Heart left ventricle (tissue), 16 donors: Measurements from ENCODE around the gene FAM149A. TPM values are rescaled to one million over a fixed set of nuclear protein-coding genes. Genes with fewer than 3 reads are reported as not detected.

Source experiments
- ATAC-seq, 4 donors: fragments of 200-7000 bp; cut with Tn5 transposase; one replicate each; pipeline ENCODE4 v1.9.1; 2020 to 2022; ENCODE audit warnings: moderate library complexity in 4 of 4, mild to moderate bottlenecking in 3 of 4, moderate number of reproducible peaks in 1 of 4
- DNase-seq, 5 donors: peaks; one replicate each; pipeline ENCODE4 v3.0.0-alpha.2; 2020
- H3K27ac ChIP-seq, 12 donors: fragments of 200-600 bp; sonication (generic) in 4 of 12; one replicate each; pipeline versions ENCODE4 v1.5.0 to v1.8.0; 2016 to 2022; ENCODE audit warnings: mild to moderate bottlenecking in 2 of 12
- H3K27me3 ChIP-seq, 9 donors: fragments of 200-600 bp; sonication (generic) in 2 of 9; one replicate each; pipeline versions ENCODE4 v1.5.1 to v1.8.0; 2016 to 2022; ENCODE audit warnings: mild to moderate bottlenecking in 3 of 9
- H3K36me3 ChIP-seq, 9 donors: fragments of 200-600 bp; sonication (generic) in 2 of 9; one replicate each; pipeline versions ENCODE4 v1.5.0 to v1.8.0; 2018 to 2022; ENCODE audit warnings: mild to moderate bottlenecking in 2 of 9
- H3K4me1 ChIP-seq, 12 donors: fragments of 200-600 bp; sonication (generic) in 4 of 12; one replicate each; pipeline versions ENCODE4 v1.5.0 to v1.8.0; 2016 to 2022; ENCODE audit warnings: mild to moderate bottlenecking in 3 of 12
- H3K4me3 ChIP-seq, 12 donors: fragments of 200-600 bp; sonication (generic) in 4 of 12; one replicate each; pipeline versions ENCODE4 v1.5.0 to v1.8.0; 2017 to 2022; ENCODE audit warnings: mild to moderate bottlenecking in 9 of 12, moderate library complexity in 4 of 12
- H3K9me3 ChIP-seq, 12 donors: fragments of 200-600 bp; sonication (generic) in 4 of 12; one replicate each; pipeline versions ENCODE4 v1.5.0 to v1.8.0; 2016 to 2022; ENCODE audit warnings: mild to moderate bottlenecking in 1 of 12
- CTCF ChIP-seq, 12 donors: fragments of 200-600 bp; sonication (generic) in 4 of 12; IDR thresholded peaks; one replicate each; pipeline versions ENCODE4 v1.5.0 to v1.8.0; 2018 to 2022; ENCODE audit warnings: antibody characterized with exemption in 12 of 12, mild to moderate bottlenecking in 5 of 12
- POLR2A ChIP-seq, 2 donors: fragments of 450-650 bp; IDR thresholded peaks; one replicate each; pipeline ENCODE4 v1.6.1; 2017; ENCODE audit warnings: antibody characterized with exemption in 2 of 2, mild to moderate bottlenecking in 2 of 2, moderate library complexity in 2 of 2
- WGBS, 4 donors: extraction: QIAGEN DNeasy Blood & Tissue Kit in 2 of 4; methylation state at CpG; one replicate each; pipeline versions ENCODE4 v1.1.5 to v1.1.7; 2013 to 2018; 5-methylcytosine and 5-hydroxymethylcytosine counted together
- intact Hi-C, 10 donors: fragments of 100-400 bp; cut with DNase I; formaldehyde crosslinking; loops; one replicate each; pipeline versions ENCODE4 v1.11.1 to v1.14.2; 2022
- polyA plus RNA-seq, 2 donors: library from polyadenylated mRNA; stranded (reverse); fragments of 200-250 nt; gene quantifications; one replicate each; pipeline ENCODE4 v1.2.3, GENCODE V29; 2013
- total RNA-seq, 9 donors: library from RNA; depleted of rRNA in 2 of 9; stranded (reverse); fragments of >200 nt in 2 of 9; fragmentation: NEBNext Ultra II Directional in 3 of 9; extraction: Animal tissue kit (Norgen Biotek cat#: 25700) in 3 of 9; gene quantifications; one replicate each; pipeline versions ENCODE4 v1.1.0 to v1.2.4, GENCODE V29; 2016 to 2023
- donor health status: ischemic (EF 13 %, LVEDD 7.1; RV severe dilation, severe dysfunction).
- donor health status: healthy with polysubstance abuse.
- donor health status: DM: no; HTN: yes; CAD: no.
- donor health status: DM: no; HTN: no; CAD: no.
- donor health status: ischemic (EF 25% LVEDD 6.9; RV normal size, moderate dysfunction).
- donor health status: ischemic (EF 25% LVEDD 5.7; RV mildly dilated, moderate dysfunction).
- donor health status: healthy.
- donor health status: DM: yes; HTN: yes; CAD: no.
- donor health status: ischemic (EF 35%, LVEDD 5.7; RV mildly dilated, moderate dysfunction).
- donor health status: nonischemic (EF 11% LVEDD 7.7; RV severe dilation, severe dysfunction).
- donor health status: DM: yes; HTN: yes; CAD: no.
- donor health status: PGD.
- donor health status: ischemic (EF 29% LVEDD 5.4; RV normal size, mild dysfunction).
- donor health status: nonischemic (EF 23%, LVEDD 6.1; RV moderate dilation, normal function).

The FAM149A gene
- total and polyA plus RNA-seq, 11 donors: 1.6 to 13.0 (median 7.8) TPM

GRCh38 chr4:186168750-186169149 is 64.2 kb downstream of the FAM149A start:
- Histone ChIP-seq H3K27me3 (no peaks in the 10 kb centered on the region), H3K27ac (no peak overlapping the region), H3K4me3 (no peak overlapping the region), H3K36me3 (peaks cover 0 to under 1% (median 0%) of the 10 kb centered on the region in 9 donors), H3K9me3 (no peaks in the 10 kb centered on the region), H3K4me1 (no peaks in the 10 kb centered on the region)
- 92 to 95% (median 93%) methylated on average over 9 of the region's 9 CpGs for WGBS, 4 donors
- intact Hi-C loops: no loop called here
- DNase-seq (no peak), ATAC-seq (no peak)
- no peak for TF ChIP-seq CTCF (IDR thresholded peaks at IDR 0.05)
- no peak for TF ChIP-seq POLR2A (IDR thresholded peaks at IDR 0.05)

- no peak for ATAC-seq
- no peaks in the 10 kb centered on the region for H3K4me1 ChIP-seq
- H3K27me3 ChIP-seq: no peaks in the 10 kb centered on the region
- DNase-seq: no peak
- TF ChIP-seq POLR2A (IDR thresholded peaks at IDR 0.05) (no peak), CTCF (IDR thresholded peaks at IDR 0.05) (no peak)
- WGBS, 4 donors: 92 to 96% (median 94%) methylated on average over 17 to 18 of the region's 18 CpGs
- no peaks in the 10 kb centered on the region for H3K9me3 ChIP-seq
- no peak overlapping the region for H3K4me3 ChIP-seq
- no peak overlapping the region for H3K27ac ChIP-seq
- intact Hi-C loops: no loop called here
- no peaks in the 10 kb centered on the region for H3K36me3 ChIP-seq
These were observed 64.9 kb downstream of the FAM149A start for GRCh38 chr4:186169333-186169944.

- no peak for DNase-seq
- ATAC-seq: peak in 1 of 4 donors; percentile 33
- 85 to 88% (median 86%) methylated on average over 16 of the region's 16 CpGs for WGBS, 4 donors
- Histone ChIP-seq H3K4me1 (no peaks in the 10 kb centered on the region), H3K27ac (no peak overlapping the region), H3K27me3 (no peaks in the 10 kb centered on the region), H3K4me3 (no peak overlapping the region), H3K36me3 (no peaks in the 10 kb centered on the region), H3K9me3 (no peaks in the 10 kb centered on the region)
- TF ChIP-seq POLR2A (IDR thresholded peaks at IDR 0.05): no peak
- TF ChIP-seq CTCF (IDR thresholded peaks at IDR 0.05): no peak
- intact Hi-C loops: no loop called here
These were observed 65.7 kb downstream of the FAM149A start for GRCh38 chr4:186169945-186170802.

GRCh38 chr4:186170966-186171365 is 66.5 kb downstream of the FAM149A start:
- intact Hi-C loops: no loop called here
- WGBS, 4 donors: 65 to 79% (median 72%) methylated on average over 13 of the region's 13 CpGs
- no peak for DNase-seq
- H3K4me1 ChIP-seq: no peaks in the 10 kb centered on the region
- H3K27me3 ChIP-seq: no peaks in the 10 kb centered on the region
- no peak for TF ChIP-seq CTCF (IDR thresholded peaks at IDR 0.05)
- no peak for TF ChIP-seq POLR2A (IDR thresholded peaks at IDR 0.05)
- H3K4me3 ChIP-seq: no peak overlapping the region
- ATAC-seq: no peak
- no peaks in the 10 kb centered on the region for H3K36me3 ChIP-seq
- H3K27ac ChIP-seq: no peak overlapping the region
- no peaks in the 10 kb centered on the region for H3K9me3 ChIP-seq
